SK-MEL-5 (cell line): ENCODE measurements around the gene IDH3A. TPM values are rescaled to one million over a fixed set of nuclear protein-coding genes. Genes with fewer than 3 reads are reported as not detected.

ENCODE experiments used
- DNase-seq: peaks from one replicate; pipeline ENCODE4 v3.0.0-alpha.2; 2016; ENCODE audit warnings: low read depth, low spot score
- in situ Hi-C: cut with HindIII; loops from 2 replicates; pipeline ENCODE4 v1.10.0; 2016; ENCODE audit warnings: low sequenced_read_pairs, high pct_unique_total_duplicates, low pct_unique_long_range_greater_than_20kb
- total RNA-seq: library from RNA; depleted of rRNA; stranded (reverse); fragments of >200 nt; shearing (Covaris generic); gene quantifications from 2 replicates; pipeline ENCODE4 v1.2.3, GENCODE V29; 2014

Gene IDH3A
- total RNA-seq, 1 experiment from 2014 or later = 71.7 TPM

GRCh38 chr15:78120523-78120922 is 28.6 kb upstream of the IDH3A start:
- no peak for DNase-seq
- in situ Hi-C loops = no loop called here

- no peak for DNase-seq
- in situ Hi-C loops = no loop called here
These were observed 23.9 kb upstream of the IDH3A start for GRCh38 chr15:78125267-78125666.

- DNase-seq = no peak
These were observed 21.3 kb upstream of the IDH3A start for GRCh38 chr15:78127882-78128281.

GRCh38 chr15:78129077-78129750 is 19.9 kb upstream of the IDH3A start:
- DNase-seq = no peak

More at GRCh38 chr15:78127882-78128281, 21.3 kb upstream of the IDH3A start:
- in situ Hi-C loops = no loop called here

GRCh38 chr15:78129751-78130287 is 19.3 kb upstream of the IDH3A start:
- in situ Hi-C loops = no loop called here
- no peak for DNase-seq

More at GRCh38 chr15:78129077-78129750, 19.9 kb upstream of the IDH3A start:
- in situ Hi-C loops = no loop called here

GRCh38 chr15:78130466-78131294 is 18.5 kb upstream of the IDH3A start:
- in situ Hi-C loops = no loop called here
- DNase-seq = no peak

GRCh38 chr15:78131295-78132061 is 17.7 kb upstream of the IDH3A start, which contains the start of gene CIB2:
Gene CIB2 (minus strand): TSS chr15:78131445. CDS start chr15:78131215, 230 bp downstream.
- in situ Hi-C loops = no loop called here
- DNase-seq = peak; percentile 62

GRCh38 chr15:78133801-78134200 is 15.4 kb upstream of the IDH3A start:
- in situ Hi-C loops = no loop called here
- no peak for DNase-seq

- in situ Hi-C loops = no loop called here
These were observed 9.6 kb upstream of the IDH3A start for GRCh38 chr15:78139578-78139977.

GRCh38 chr15:78140292-78140691 is 8.9 kb upstream of the IDH3A start:
- in situ Hi-C loops = no loop called here

More at GRCh38 chr15:78139578-78139977, 9.6 kb upstream of the IDH3A start:
- no peak for DNase-seq

GRCh38 chr15:78142332-78142731 is 6.8 kb upstream of the IDH3A start:
- DNase-seq = no peak
- in situ Hi-C loops = no loop called here

More at GRCh38 chr15:78140292-78140691, 8.9 kb upstream of the IDH3A start:
- DNase-seq = no peak

- in situ Hi-C loops = no loop called here
- DNase-seq = no peak
These were observed 2.6 kb upstream of the IDH3A start for GRCh38 chr15:78146425-78147154.

- no peak for DNase-seq
- in situ Hi-C loops = no loop called here
These were observed 1.6 kb upstream of the IDH3A start for GRCh38 chr15:78147566-78147965.

- in situ Hi-C loops = no loop called here
- no peak for DNase-seq
These were observed 632 bp upstream of the IDH3A start for GRCh38 chr15:78148392-78149067.

GRCh38 chr15:78149805-78150751 is 916 bp downstream of the IDH3A start:
- peak; percentile 26 for DNase-seq
- in situ Hi-C loops = loop anchor here (25.0 kb wide), 1 partner anchor 112 kb away; the partner anchor contains the start of gene DNAJA4
